Measurements from ENCODE around the gene CSF2RB.

CSF2RB gene

GRCh38 chr22:36916034-36916433 lies 2.6 kb downstream of the CSF2RB start:
- Histone ChIP-seq H3K36me3 (ENCODE audit: control insufficient read depth in 4 of 4, insufficient read depth in 4 of 4, low read length in 3 of 4) (peaks cover 0 to 11% (median 8%) of the 10 kb centered on the region in 4 experiments), H3K27ac (ENCODE audit: insufficient read depth in 1 of 2, low read depth in 1 of 2, low read length in 2 of 2, poor library complexity in 1 of 2, severe bottlenecking in 2 of 2) (peak overlapping the region in 1 of 2 experiments; percentile 61), H3K4me1 (ENCODE audit: control extremely low read depth in 1 of 4, control insufficient read depth in 4 of 4, insufficient read depth in 4 of 4, low read length in 3 of 4) (peaks cover 2 to 30% (median 19%) of the 10 kb centered on the region in 4 experiments), H3K27me3 (replicated peaks in 2 of 5; ENCODE audit: control insufficient read depth in 4 of 5, insufficient read depth in 5 of 5, low read length in 4 of 5) (no peaks in the 10 kb centered on the region), H3K9me3 (ENCODE audit: control extremely low read depth in 1 of 5, control insufficient read depth in 4 of 5, insufficient read depth in 2 of 5, low read depth in 1 of 5, low read length in 4 of 5) (peaks cover 0 to 4% (median 0%) of the 10 kb centered on the region in 5 experiments), H3K4me3 (ENCODE audit: control insufficient read depth in 1 of 7, extremely low read depth in 1 of 7, insufficient read depth in 4 of 7, low read depth in 2 of 7, low read length in 6 of 7) (peak overlapping the region in 3 of 7 experiments; percentile 35 to 48 (median 47))
- CTCF ChIA-PET, result no interaction called here
- DNase-seq, result no peak
- POLR2A ChIA-PET, result no interaction called here

- no peak overlapping the region for H3K27ac ChIP-seq (ENCODE audit: insufficient read depth in 1 of 2, low read depth in 1 of 2, low read length in 2 of 2, poor library complexity in 1 of 2, severe bottlenecking in 2 of 2)
- peaks cover 0 to 26% (median 17%) of the 10 kb centered on the region in 4 experiments for H3K36me3 ChIP-seq (ENCODE audit: control insufficient read depth in 4 of 4, insufficient read depth in 4 of 4, low read length in 3 of 4)
- CTCF ChIA-PET, result interaction anchor here (0.6 to 1.4 kb wide), 2 partner anchors 45 to 58 kb away, joined by 3 to 4 read pairs; no protein-coding TSS in a partner anchor
- no peak overlapping the region for H3K4me3 ChIP-seq (ENCODE audit: control insufficient read depth in 1 of 7, extremely low read depth in 1 of 7, insufficient read depth in 4 of 7, low read depth in 2 of 7, low read length in 6 of 7)
- 96% methylated on average over 3 of the region's 3 CpGs for WGBS (ENCODE audit: insufficient coverage)
- peaks cover 0 to 45% (median 27%) of the 10 kb centered on the region in 4 experiments for H3K4me1 ChIP-seq (ENCODE audit: control extremely low read depth in 1 of 4, control insufficient read depth in 4 of 4, insufficient read depth in 4 of 4, low read length in 3 of 4)
- H3K27me3 ChIP-seq (replicated peaks in 2 of 5; ENCODE audit: control insufficient read depth in 4 of 5, insufficient read depth in 5 of 5, low read length in 4 of 5), result no peaks in the 10 kb centered on the region
- DNase-seq, result no peak
- POLR2A ChIA-PET, result no interaction called here
- H3K9me3 ChIP-seq (ENCODE audit: control extremely low read depth in 1 of 5, control insufficient read depth in 4 of 5, insufficient read depth in 2 of 5, low read depth in 1 of 5, low read length in 4 of 5), result peaks cover 0 to 4% (median 0%) of the 10 kb centered on the region in 5 experiments
Observed at GRCh38 chr22:36918586-36919284, 5.3 kb downstream of the CSF2RB start.

GRCh38 chr22:36921309-36922104 lies 8.1 kb downstream of the CSF2RB start:
- peaks cover 0 to 50% (median 32%) of the 10 kb centered on the region in 4 experiments for H3K36me3 ChIP-seq (ENCODE audit: control insufficient read depth in 4 of 4, insufficient read depth in 4 of 4, low read length in 3 of 4)
- CTCF ChIA-PET, result interaction anchor here (0.9 to 1.3 kb wide), 2 partner anchors 24 to 49 kb away, joined by 3 to 4 read pairs; no protein-coding TSS in a partner anchor

GRCh38 chr22:36922105-36922608 lies 8.7 kb downstream of the CSF2RB start:
- 95% methylated on average over 10 of the region's 10 CpGs for WGBS (ENCODE audit: insufficient coverage)
- CTCF ChIA-PET, result interaction anchor here (0.9 to 1.3 kb wide), 2 partner anchors 25 to 50 kb away, joined by 3 to 4 read pairs; no protein-coding TSS in a partner anchor
- no peak overlapping the region for H3K4me3 ChIP-seq (ENCODE audit: control insufficient read depth in 1 of 7, extremely low read depth in 1 of 7, insufficient read depth in 4 of 7, low read depth in 2 of 7, low read length in 6 of 7)
- H3K36me3 ChIP-seq (ENCODE audit: control insufficient read depth in 4 of 4, insufficient read depth in 4 of 4, low read length in 3 of 4), result peaks cover 0 to 56% (median 37%) of the 10 kb centered on the region in 4 experiments
- DNase-seq, result no peak
- H3K27me3 ChIP-seq (replicated peaks in 2 of 5; ENCODE audit: control insufficient read depth in 4 of 5, insufficient read depth in 5 of 5, low read length in 4 of 5), result no peaks in the 10 kb centered on the region
- POLR2A ChIA-PET, result no interaction called here
- peaks cover 0 to 41% (median 18%) of the 10 kb centered on the region in 4 experiments for H3K4me1 ChIP-seq (ENCODE audit: control extremely low read depth in 1 of 4, control insufficient read depth in 4 of 4, insufficient read depth in 4 of 4, low read length in 3 of 4)
- peak overlapping the region in 1 of 2 experiments; percentile 56 for H3K27ac ChIP-seq (ENCODE audit: insufficient read depth in 1 of 2, low read depth in 1 of 2, low read length in 2 of 2, poor library complexity in 1 of 2, severe bottlenecking in 2 of 2)
- peaks cover 0 to 4% (median 0%) of the 10 kb centered on the region in 5 experiments for H3K9me3 ChIP-seq (ENCODE audit: control extremely low read depth in 1 of 5, control insufficient read depth in 4 of 5, insufficient read depth in 2 of 5, low read depth in 1 of 5, low read length in 4 of 5)

More at GRCh38 chr22:36921309-36922104, 8.1 kb downstream of the CSF2RB start:
- no peaks in the 10 kb centered on the region for H3K27me3 ChIP-seq (replicated peaks in 2 of 5; ENCODE audit: control insufficient read depth in 4 of 5, insufficient read depth in 5 of 5, low read length in 4 of 5)
- POLR2A ChIA-PET, result no interaction called here
- peaks cover 0 to 41% (median 18%) of the 10 kb centered on the region in 4 experiments for H3K4me1 ChIP-seq (ENCODE audit: control extremely low read depth in 1 of 4, control insufficient read depth in 4 of 4, insufficient read depth in 4 of 4, low read length in 3 of 4)
- DNase-seq, result peak; percentile 60 to 93 (median 92)
- H3K9me3 ChIP-seq (ENCODE audit: control extremely low read depth in 1 of 5, control insufficient read depth in 4 of 5, insufficient read depth in 2 of 5, low read depth in 1 of 5, low read length in 4 of 5), result peaks cover 0 to 4% (median 0%) of the 10 kb centered on the region in 5 experiments
- peak overlapping the region in 1 of 7 experiments; percentile 47 for H3K4me3 ChIP-seq (ENCODE audit: control insufficient read depth in 1 of 7, extremely low read depth in 1 of 7, insufficient read depth in 4 of 7, low read depth in 2 of 7, low read length in 6 of 7)
- WGBS (ENCODE audit: insufficient coverage), result 51% methylated on average over 13 of the region's 15 CpGs
- peak overlapping the region; percentile 9 to 56 for H3K27ac ChIP-seq (ENCODE audit: insufficient read depth in 1 of 2, low read depth in 1 of 2, low read length in 2 of 2, poor library complexity in 1 of 2, severe bottlenecking in 2 of 2)

- peaks cover 0 to 62% (median 41%) of the 10 kb centered on the region in 4 experiments for H3K36me3 ChIP-seq (ENCODE audit: control insufficient read depth in 4 of 4, insufficient read depth in 4 of 4, low read length in 3 of 4)
- 100% methylated on average over 2 of the region's 7 CpGs for WGBS (ENCODE audit: insufficient coverage)
- peaks cover 0 to 4% (median 0%) of the 10 kb centered on the region in 5 experiments for H3K9me3 ChIP-seq (ENCODE audit: control extremely low read depth in 1 of 5, control insufficient read depth in 4 of 5, insufficient read depth in 2 of 5, low read depth in 1 of 5, low read length in 4 of 5)
- POLR2A ChIA-PET, result no interaction called here
- H3K4me1 ChIP-seq (ENCODE audit: control extremely low read depth in 1 of 4, control insufficient read depth in 4 of 4, insufficient read depth in 4 of 4, low read length in 3 of 4), result peaks cover 0 to 41% (median 18%) of the 10 kb centered on the region in 4 experiments
- DNase-seq, result no peak
- no peaks in the 10 kb centered on the region for H3K27me3 ChIP-seq (replicated peaks in 2 of 5; ENCODE audit: control insufficient read depth in 4 of 5, insufficient read depth in 5 of 5, low read length in 4 of 5)
- H3K27ac ChIP-seq (ENCODE audit: insufficient read depth in 1 of 2, low read depth in 1 of 2, low read length in 2 of 2, poor library complexity in 1 of 2, severe bottlenecking in 2 of 2), result no peak overlapping the region
- H3K4me3 ChIP-seq (ENCODE audit: control insufficient read depth in 1 of 7, extremely low read depth in 1 of 7, insufficient read depth in 4 of 7, low read depth in 2 of 7, low read length in 6 of 7), result no peak overlapping the region
- CTCF ChIA-PET, result no interaction called here
Observed at GRCh38 chr22:36922711-36923110, 9.3 kb downstream of the CSF2RB start.

GRCh38 chr22:36923131-36923788 lies 9.8 kb downstream of the CSF2RB start:
- POLR2A ChIA-PET, result no interaction called here
- no peak for DNase-seq
- Histone ChIP-seq H3K27me3 (replicated peaks in 2 of 5; ENCODE audit: control insufficient read depth in 4 of 5, insufficient read depth in 5 of 5, low read length in 4 of 5) (no peaks in the 10 kb centered on the region), H3K36me3 (ENCODE audit: control insufficient read depth in 4 of 4, insufficient read depth in 4 of 4, low read length in 3 of 4) (peaks cover 0 to 67% (median 43%) of the 10 kb centered on the region in 4 experiments), H3K9me3 (ENCODE audit: control extremely low read depth in 1 of 5, control insufficient read depth in 4 of 5, insufficient read depth in 2 of 5, low read depth in 1 of 5, low read length in 4 of 5) (peaks cover 0 to 4% (median 0%) of the 10 kb centered on the region in 5 experiments), H3K4me1 (ENCODE audit: control extremely low read depth in 1 of 4, control insufficient read depth in 4 of 4, insufficient read depth in 4 of 4, low read length in 3 of 4) (peaks cover 0 to 41% (median 18%) of the 10 kb centered on the region in 4 experiments), H3K4me3 (ENCODE audit: control insufficient read depth in 1 of 7, extremely low read depth in 1 of 7, insufficient read depth in 4 of 7, low read depth in 2 of 7, low read length in 6 of 7) (no peak overlapping the region), H3K27ac (ENCODE audit: insufficient read depth in 1 of 2, low read depth in 1 of 2, low read length in 2 of 2, poor library complexity in 1 of 2, severe bottlenecking in 2 of 2) (peak overlapping the region in 1 of 2 experiments; percentile 18)
- CTCF ChIA-PET, result interaction anchor here (0.6 kb wide), 1 partner anchor 16 kb away, joined by 3 read pairs; no protein-coding TSS in a partner anchor
- WGBS (ENCODE audit: insufficient coverage), result 98% methylated on average over 9 of the region's 21 CpGs

Measured in common myeloid progenitor, CD34-positive (primary cell).